ENCODE measurements around the gene PPP1R1C.

DNA sequence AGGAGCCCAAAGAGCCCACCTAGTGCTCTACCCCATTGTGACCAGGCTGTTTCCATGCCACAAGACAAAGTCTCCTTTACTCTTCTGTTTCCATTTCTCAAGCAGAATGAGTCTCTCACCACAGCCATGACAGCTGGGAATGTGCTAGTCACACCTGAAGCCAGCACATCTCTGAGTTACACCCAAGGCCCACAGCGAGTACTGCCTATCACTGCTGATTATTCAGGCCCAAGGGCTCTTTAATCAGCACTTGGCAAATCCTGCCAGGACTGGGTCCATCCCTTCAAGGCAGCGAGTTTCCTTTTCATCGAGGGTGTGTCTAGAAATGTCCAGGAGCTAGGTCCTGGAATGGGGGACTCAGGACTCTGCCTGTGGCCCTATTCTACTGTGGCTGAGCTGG is 14.6 kb upstream of the PPP1R1C start:
- no peak for TF ChIP-seq CTCF (IDR thresholded peaks at IDR 0.05)
- no peak for TF ChIP-seq POLR2A (IDR thresholded peaks at IDR 0.05)
